ENCODE measurements around the gene CUBN. TPM values are rescaled to one million over a fixed set of nuclear protein-coding genes. Genes with fewer than 3 reads are reported as not detected.

Gene CUBN
- polyA plus RNA-seq, 2 of the 4 experiments (the other 2 are of a cell fraction), result 0.08 to 0.28 TPM

GRCh38 chr10:16843252-16843870 is 286.2 kb downstream of the CUBN start:
- no peak overlapping the region for H3K27ac ChIP-seq
- ATAC-seq (peak; percentile 78 to 86; a peak in 5 of 6 replicates), FAIRE-seq (peak; percentile 61), DNase-seq (ENCODE audit: low read depth in 1 of 2, low spot score in 1 of 2) (peak; percentile 28 to 72)
- TF ChIP-seq RAD21 (conservative IDR thresholded peaks at IDR 0.05 in 1 of 2, IDR thresholded peaks at IDR 0.05 in 1 of 2) (peak; percentile 80 to 89), TP53 (CRISPR knock-in tag; IDR thresholded peaks at IDR 0.05) (no peak), CTCF (IDR thresholded peaks at IDR 0.05) (peak; percentile 83), SMC3 (IDR thresholded peaks at IDR 0.05) (peak; percentile 90), ZFP36 (IDR thresholded peaks at IDR 0.05; ENCODE audit: borderline replicate concordance, partially characterized antibody) (no peak), CEBPB (IDR thresholded peaks at IDR 0.05) (0 out of 4 replicates have a peak, but pooled peaks of 1 of the 2 experiments have one; percentile 45)
- H3K4me3 ChIP-seq, result no peak overlapping the region
- POLR2A ChIA-PET, result no interaction called here
- no peak overlapping the region for H3K4me2 ChIP-seq
- no peaks in the 10 kb centered on the region for H3K9me3 ChIP-seq
- H3K4me1 ChIP-seq, result no peaks in the 10 kb centered on the region
- CTCF ChIA-PET, result interaction anchor here (0.5 to 2.1 kb wide), 28 partner anchors 10 to 804 kb away, joined by 3 to 14 read pairs (median 3); partner anchors contain the start of gene RSU1
- 0% methylated on average over 1 of the region's 1 CpG for WGBS (ENCODE audit: missing lambda C conversion rate)

- no peak overlapping the region for H3K4me2 ChIP-seq
- H3K9me3 ChIP-seq, result no peaks in the 10 kb centered on the region
- CTCF ChIA-PET, result interaction anchor here (0.8 to 1.7 kb wide), 3 partner anchors 12 to 412 kb away, joined by 3 to 4 read pairs (median 3); no protein-coding TSS in a partner anchor
- ATAC-seq (no peak), FAIRE-seq (no peak), DNase-seq (ENCODE audit: low read depth in 1 of 2, low spot score in 1 of 2) (no peak)
- no peaks in the 10 kb centered on the region for H3K4me1 ChIP-seq
- no peak overlapping the region for H3K4me3 ChIP-seq
- POLR2A ChIA-PET, result no interaction called here
- TF ChIP-seq GATA3 (IDR thresholded peaks at IDR 0.05; ENCODE audit: borderline replicate concordance) (no peak), HEYL (CRISPR knock-in tag; IDR thresholded peaks at IDR 0.05) (no peak), CBX8 (IDR thresholded peaks at IDR 0.05) (no peak), BHLHE40 (IDR thresholded peaks at IDR 0.05; ENCODE audit: low read depth, low read length) (no peak), ATOH8 (CRISPR knock-in tag; IDR thresholded peaks at IDR 0.05; ENCODE audit: low read depth) (no peak), KDM1A (IDR thresholded peaks at IDR 0.05; ENCODE audit: low read depth) (no peak), ZNF302 (CRISPR knock-in tag; IDR thresholded peaks at IDR 0.05) (no peak), MAX (IDR thresholded peaks at IDR 0.05) (no peak), EHF (CRISPR knock-in tag; IDR thresholded peaks at IDR 0.05) (no peak), MAZ (IDR thresholded peaks at IDR 0.05; ENCODE audit: borderline replicate concordance, low read depth, low read length) (no peak), TP53 (CRISPR knock-in tag; IDR thresholded peaks at IDR 0.05) (no peak)
- 41% methylated on average over 8 of the region's 8 CpGs for WGBS (ENCODE audit: missing lambda C conversion rate)
- no peak overlapping the region for H3K27ac ChIP-seq
These were observed 294.4 kb downstream of the CUBN start for GRCh38 chr10:16835228-16835627.

GRCh38 chr10:16832351-16833080 is 297.1 kb downstream of the CUBN start:
- no peak overlapping the region for H3K27ac ChIP-seq

More at GRCh38 chr10:16832351-16833080, 297.1 kb downstream of the CUBN start:
- POLR2A ChIA-PET, result no interaction called here
- TF ChIP-seq SREBF2 (IDR thresholded peaks at IDR 0.05), result no peak
- Histone ChIP-seq H3K4me1 (no peaks in the 10 kb centered on the region), H3K9me3 (no peaks in the 10 kb centered on the region), H3K4me2 (peak overlapping the region; percentile 13; the same call in 1 of the 3 replicates), H3K4me3 (no peak overlapping the region)
- WGBS (ENCODE audit: missing lambda C conversion rate), result 40% methylated on average over 11 of the region's 11 CpGs
- FAIRE-seq, result no peak
- ATAC-seq, result peak; percentile 38 to 54; a peak in 3 of 6 replicates
- CTCF ChIA-PET, result interaction anchor here (1.2 to 1.9 kb wide), 2 partner anchors 10 to 12 kb away, joined by 4 to 13 read pairs; no protein-coding TSS in a partner anchor
- peak in 1 of 2 experiments; percentile 44 for DNase-seq (ENCODE audit: low read depth in 1 of 2, low spot score in 1 of 2)
